Lung (tissue), 12 donors: ENCODE results near the gene CARD11. TPM values are rescaled to one million over a fixed set of nuclear protein-coding genes. Genes with fewer than 3 reads are reported as not detected.

ENCODE experiments used
- ATAC-seq: fragments of 200-7000 bp; cut with Tn5 transposase; one replicate; pipeline ENCODE4 v1.9.1; 2020; ENCODE audit warnings: moderate number of reproducible peaks; ENCODE audit not compliant: insufficient read depth, low FRiP score
- DNase-seq, 3 donors: peaks; one replicate each; pipeline ENCODE4 v3.0.0-alpha.2; 2013 to 2017
- H3K27ac ChIP-seq, 2 donors: one replicate each; pipeline ENCODE4 v1.5.1; 2013; ENCODE audit warnings: mild to moderate bottlenecking in 2 of 2, moderate library complexity in 2 of 2, control low read depth in 1 of 2, inconsistent platforms in 1 of 2, low read depth in 1 of 2, low read length in 1 of 2
- H3K27me3 ChIP-seq, 3 donors: one replicate each; pipeline ENCODE4 v1.5.1; 2013; ENCODE audit warnings: low read length in 2 of 3; ENCODE audit not compliant: control insufficient read depth in 3 of 3, insufficient read depth in 3 of 3
- H3K36me3 ChIP-seq, 4 donors: one replicate each; pipeline ENCODE4 v1.5.1; 2013; ENCODE audit warnings: low read length in 4 of 4, mild to moderate bottlenecking in 1 of 4, moderate library complexity in 1 of 4; ENCODE audit not compliant: control insufficient read depth in 4 of 4, insufficient read depth in 4 of 4
- H3K4me1 ChIP-seq, 5 donors: one replicate each; pipeline ENCODE4 v1.5.1; 2013; ENCODE audit warnings: low read length in 5 of 5, mild to moderate bottlenecking in 2 of 5, moderate library complexity in 1 of 5; ENCODE audit not compliant: control insufficient read depth in 5 of 5, insufficient read depth in 5 of 5
- H3K4me3 ChIP-seq: one replicate; pipeline ENCODE4 v1.5.1; 2013; ENCODE audit warnings: mild to moderate bottlenecking, control low read depth, moderate library complexity
- H3K9ac ChIP-seq, 2 donors: one replicate each; pipeline ENCODE4 v1.5.1; 2013; ENCODE audit warnings: low read length in 2 of 2, control low read depth in 1 of 2; ENCODE audit not compliant: insufficient read depth in 1 of 2
- H3K9me3 ChIP-seq, 4 donors: one replicate each; pipeline ENCODE4 v1.5.1; 2013; ENCODE audit warnings: low read length in 3 of 4, mild to moderate bottlenecking in 1 of 4, moderate library complexity in 1 of 4; ENCODE audit not compliant: control insufficient read depth in 4 of 4, insufficient read depth in 3 of 4
- CTCF ChIP-seq: IDR thresholded peaks from 2 replicates; pipeline ENCODE4 v1.5.1; 2012; ENCODE audit warnings: mild to moderate bottlenecking; ENCODE audit errors: control extremely low read depth, extremely low read depth
- WGBS, 2 donors: extraction: QIAGEN DNeasy Blood & Tissue Kit; methylation state at CpG; one replicate each; pipeline ENCODE4 v1.1.7; 2013; 5-methylcytosine and 5-hydroxymethylcytosine counted together
- polyA plus RNA-seq, 2 donors: library from polyadenylated mRNA; stranded (reverse); fragments of 200-250 nt; gene quantifications; one replicate each; pipeline ENCODE4 v1.2.1, GENCODE V29; 2013
- total RNA-seq, 2 donors: library from RNA; depleted of rRNA in 1 of 2; stranded (reverse); fragments of >200 nt in 1 of 2; gene quantifications; one replicate each; pipeline ENCODE4 v1.2.1, GENCODE V29; 2014 to 2021
- donor health status: control.
- donor health status: control.
- donor health status: Bipolar disorder and iron deficiency.
- donor health status: healthy.
- donor health status: DM: yes; HTN: yes; CAD: no.

Gene CARD11
- total and polyA plus RNA-seq, 4 donors = 1.5 to 4.3 (median 3.7) TPM

GRCh38 chr7:3034591-3035150 is 9.0 kb downstream of the CARD11 start:
- Histone ChIP-seq H3K27ac (no peak overlapping the region), H3K36me3 (no peaks in the 10 kb centered on the region), H3K9me3 (no peaks in the 10 kb centered on the region), H3K27me3 (no peaks in the 10 kb centered on the region), H3K9ac (no peak overlapping the region), H3K4me1 (no peaks in the 10 kb centered on the region), H3K4me3 (no peak overlapping the region)
- DNase-seq (no peak), ATAC-seq (no peak)
- no peak for TF ChIP-seq CTCF
- WGBS, 2 donors = 93 to 95% methylated on average over 26 of the region's 26 CpGs

GRCh38 chr7:3033581-3033980 is 10.1 kb downstream of the CARD11 start:
- DNase-seq (no peak), ATAC-seq (no peak)

GRCh38 chr7:3033136-3033535 is 10.5 kb downstream of the CARD11 start:
- H3K27me3 ChIP-seq = no peaks in the 10 kb centered on the region
- H3K27ac ChIP-seq = no peak overlapping the region
- no peak for DNase-seq
- ATAC-seq = no peak
- H3K9ac ChIP-seq = no peak overlapping the region
- TF ChIP-seq CTCF = no peak
- H3K4me3 ChIP-seq = no peak overlapping the region
- H3K4me1 ChIP-seq = peaks cover 0 to 8% (median 0%) of the 10 kb centered on the region in 5 donors
- no peaks in the 10 kb centered on the region for H3K36me3 ChIP-seq
- no peaks in the 10 kb centered on the region for H3K9me3 ChIP-seq
- WGBS, 2 donors = 65 to 71% methylated on average over 7 of the region's 7 CpGs

More at GRCh38 chr7:3033581-3033980, 10.1 kb downstream of the CARD11 start:
- no peak for TF ChIP-seq CTCF
- WGBS, 2 donors = 51 to 63% methylated on average over 12 of the region's 12 CpGs
- no peaks in the 10 kb centered on the region for H3K27me3 ChIP-seq
- no peaks in the 10 kb centered on the region for H3K36me3 ChIP-seq
- peaks cover 0 to 3% (median 0%) of the 10 kb centered on the region in 5 donors for H3K4me1 ChIP-seq
- no peak overlapping the region for H3K27ac ChIP-seq
- H3K4me3 ChIP-seq = no peak overlapping the region
- no peaks in the 10 kb centered on the region for H3K9me3 ChIP-seq
- H3K9ac ChIP-seq = no peak overlapping the region

- WGBS, 2 donors = 64 to 78% methylated on average over 4 of the region's 4 CpGs
- ATAC-seq (no peak), DNase-seq (no peak)
- TF ChIP-seq CTCF = no peak
- H3K9me3 ChIP-seq = no peaks in the 10 kb centered on the region
- H3K27me3 ChIP-seq = peaks cover 0 to 3% (median 0%) of the 10 kb centered on the region in 3 donors
- H3K27ac ChIP-seq = no peak overlapping the region
- no peak overlapping the region for H3K9ac ChIP-seq
- no peaks in the 10 kb centered on the region for H3K36me3 ChIP-seq
- H3K4me1 ChIP-seq = peaks cover 0 to 13% (median 0%) of the 10 kb centered on the region in 5 donors
- H3K4me3 ChIP-seq = no peak overlapping the region
These were observed 11.4 kb downstream of the CARD11 start for GRCh38 chr7:3032256-3032655.
